GM12865 (cell line): ENCODE results near the gene TMEM248.
A peak's percentile ranks its signal among the peaks of the same experiment; 100 is the strongest.
"Not testable (repeated sequence)": the region's sequence is repeated elsewhere in the genome, so short reads cannot be mapped to it uniquely, and the experiment has no call there.

Source experiments
- DNase-seq: peaks from one replicate; pipeline ENCODE4 v3.0.0; 2010; ENCODE audit warnings: low read depth
- H3K4me3 ChIP-seq: 2 replicates; pipeline ENCODE4 v1.5.1; 2011; ENCODE audit warnings: mild to moderate bottlenecking, low read depth, low read length, control low read depth
- CTCF ChIP-seq: IDR thresholded peaks from 2 replicates; pipeline ENCODE4 v1.5.1; 2011; ENCODE audit warnings: low read length, control low read depth, low read depth, inconsistent platforms; ENCODE audit not compliant: insufficient read depth; ENCODE audit errors: missing control alignments

Gene TMEM248

GRCh38 chr7:66886152-66886551 lies 34.9 kb upstream of the TMEM248 start:
- TF ChIP-seq CTCF = no peak
- peak; percentile 64 for DNase-seq
- no peak overlapping the region for H3K4me3 ChIP-seq

GRCh38 chr7:66888223-66888622 lies 32.8 kb upstream of the TMEM248 start:
- not testable (repeated sequence) for H3K4me3 ChIP-seq, DNase-seq

GRCh38 chr7:66894463-66895080 lies 26.5 kb upstream of the TMEM248 start:
- TF ChIP-seq CTCF = peak; percentile 21
- no peak overlapping the region for H3K4me3 ChIP-seq
- peak; percentile 26 for DNase-seq

- no peak overlapping the region for H3K4me3 ChIP-seq
- no peak for DNase-seq
- no peak for TF ChIP-seq CTCF
These were observed 24.6 kb upstream of the TMEM248 start for GRCh38 chr7:66896441-66896840.

GRCh38 chr7:66899552-66900280 lies 21.3 kb upstream of the TMEM248 start:
- no peak overlapping the region for H3K4me3 ChIP-seq
- no peak for DNase-seq
- no peak for TF ChIP-seq CTCF

- TF ChIP-seq CTCF = no peak
- H3K4me3 ChIP-seq = no peak overlapping the region
- DNase-seq = no peak
These were observed 18.8 kb upstream of the TMEM248 start for GRCh38 chr7:66901941-66902843.

- H3K4me3 ChIP-seq = no peak overlapping the region
- no peak for DNase-seq
- no peak for TF ChIP-seq CTCF
These were observed 18.2 kb upstream of the TMEM248 start for GRCh38 chr7:66902844-66903180.
